Kidney (tissue), 14 donors: Measurements from ENCODE around the gene SURF6. TPM values are rescaled to one million over a fixed set of nuclear protein-coding genes. Genes with fewer than 3 reads are reported as not detected.

Source experiments
- DNase-seq, 5 donors: peaks; one replicate each; pipeline ENCODE4 v3.0.0-alpha.2; 2013 to 2020
- FAIRE-seq: peaks from 2 replicates; lab custom pipeline; 2012; peaks lifted over from hg19 to GRCh38; lab: Jason Lieb, UNC
- H3K27ac ChIP-seq, 2 donors: one replicate each; pipeline ENCODE4 v1.7.0; 2013; ENCODE audit warnings: low read depth in 2 of 2, low read length in 2 of 2, inconsistent platforms in 1 of 2
- H3K27me3 ChIP-seq: one replicate; pipeline ENCODE4 v1.7.1; 2013; ENCODE audit warnings: low read length, inconsistent platforms; ENCODE audit not compliant: control insufficient read depth, insufficient read depth
- H3K36me3 ChIP-seq, 3 donors: one replicate each; pipeline versions ENCODE4 v1.7.0 to v1.7.1; 2013; ENCODE audit warnings: low read length in 3 of 3, control low read depth in 1 of 3, inconsistent platforms in 1 of 3; ENCODE audit not compliant: insufficient read depth in 3 of 3, control insufficient read depth in 2 of 3
- H3K4me1 ChIP-seq, 3 donors: one replicate each; pipeline versions ENCODE4 v1.7.0 to v1.7.1; 2013; ENCODE audit warnings: low read length in 3 of 3, inconsistent platforms in 1 of 3, low read depth in 1 of 3; ENCODE audit not compliant: control insufficient read depth in 2 of 3, insufficient read depth in 2 of 3
- H3K4me3 ChIP-seq, 3 donors: one replicate each; pipeline versions ENCODE4 v1.7.0 to v1.8.1; 2013; ENCODE audit warnings: low read length in 3 of 3, control low read depth in 1 of 3, inconsistent platforms in 1 of 3
- H3K9ac ChIP-seq, 3 donors: one replicate each; pipeline versions ENCODE4 v1.7.0 to v1.7.1; 2013; ENCODE audit warnings: low read length in 3 of 3, control low read depth in 1 of 3, inconsistent platforms in 1 of 3
- H3K9me3 ChIP-seq, 3 donors: one replicate each; pipeline versions ENCODE4 v1.7.0 to v1.7.1; 2013; ENCODE audit warnings: low read length in 3 of 3, control low read depth in 1 of 3, inconsistent platforms in 1 of 3; ENCODE audit not compliant: control insufficient read depth in 2 of 3, insufficient read depth in 1 of 3
- CTCF ChIP-seq: IDR thresholded peaks from 3 replicates; pipeline ENCODE4 v1.5.1; 2012; ENCODE audit warnings: mild to moderate bottlenecking, moderate library complexity, borderline replicate concordance; ENCODE audit not compliant: insufficient read depth; ENCODE audit errors: extremely low read depth
- intact Hi-C: fragments of 100-400 bp; cut with DNase I; formaldehyde crosslinking; loops from one replicate; pipeline ENCODE4 v1.11.1; 2022
- polyA plus RNA-seq: library from polyadenylated mRNA; stranded (reverse); fragments of 350-450 nt; fragmentation: Illumina TruSeq; extraction: RNeasy Lipid Tissue Mini Kit (QIAGEN cat#74804); gene quantifications from one replicate; pipeline ENCODE4 v1.2.3, GENCODE V29; 2014; ENCODE audit warnings: low read depth, low replicate concordance; ENCODE audit not compliant: insufficient read depth
- total RNA-seq: library from RNA; stranded (reverse); fragmentation: NEBNext Ultra II Directional; extraction: Animal tissue kit (Norgen Biotek cat#: 25700); gene quantifications from one replicate; pipeline ENCODE4 v1.2.1, GENCODE V29; 2021
- donor health status: control.
- donor health status: control.
- donor health status: control.
- donor health status: control.
- donor health status: control.
- donor health status: DM: yes; HTN: yes; CAD: no.
- donor health status: Normal renal cell carcinoma (clear cell type).

SURF6 gene
- total and polyA plus RNA-seq, 2 donors from 2014 or later, result 16.8 to 17.3 TPM

GRCh38 chr9:133309608-133310007 is 26.4 kb downstream of the SURF6 start:
- Histone ChIP-seq H3K27me3 (no peaks in the 10 kb centered on the region), H3K9ac (no peak overlapping the region), H3K36me3 (no peaks in the 10 kb centered on the region), H3K4me1 (no peaks in the 10 kb centered on the region), H3K27ac (no peak overlapping the region), H3K9me3 (no peaks in the 10 kb centered on the region), H3K4me3 (no peak overlapping the region)
- intact Hi-C loops, result no loop called here
- DNase-seq (no peak), FAIRE-seq (no peak)
- TF ChIP-seq CTCF, result no peak

- no peak overlapping the region for H3K4me3 ChIP-seq
- H3K36me3 ChIP-seq, result no peaks in the 10 kb centered on the region
- no peak for DNase-seq
- H3K27ac ChIP-seq, result no peak overlapping the region
- no peak for TF ChIP-seq CTCF
- intact Hi-C loops, result no loop called here
- H3K27me3 ChIP-seq, result no peaks in the 10 kb centered on the region
- no peaks in the 10 kb centered on the region for H3K4me1 ChIP-seq
- no peak for FAIRE-seq
- H3K9me3 ChIP-seq, result no peaks in the 10 kb centered on the region
- H3K9ac ChIP-seq, result no peak overlapping the region
Measured at GRCh38 chr9:133307301-133307700, 28.7 kb downstream of the SURF6 start.

GRCh38 chr9:133306242-133307204 is 29.5 kb downstream of the SURF6 start:
- no peaks in the 10 kb centered on the region for H3K9me3 ChIP-seq

More at GRCh38 chr9:133306242-133307204, 29.5 kb downstream of the SURF6 start:
- intact Hi-C loops, result no loop called here
- Histone ChIP-seq H3K4me1 (no peaks in the 10 kb centered on the region), H3K4me3 (no peak overlapping the region), H3K9ac (no peak overlapping the region), H3K27me3 (no peaks in the 10 kb centered on the region), H3K27ac (no peak overlapping the region), H3K36me3 (no peaks in the 10 kb centered on the region)
- FAIRE-seq (no peak), DNase-seq (peak in 1 of 5 donors; percentile 69)
- TF ChIP-seq CTCF, result no peak
